Esophagus muscularis mucosa (tissue), 4 donors: ENCODE results near the gene BOK. TPM values are rescaled to one million over a fixed set of nuclear protein-coding genes. Genes with fewer than 3 reads are reported as not detected.

Source experiments
- DNase-seq: peaks from one replicate; pipeline ENCODE4 v3.0.0-alpha.2; 2017; ENCODE audit errors: extremely low spot score
- H3K27ac ChIP-seq, 4 donors: fragments of 200-600 bp; sonication (generic); replicated peaks in 1 of 4; 1 replicate in 3 of 4; 2 replicates in 1 of 4; pipeline ENCODE4 v1.5.1; 2016 to 2019; ENCODE audit warnings: mild to moderate bottlenecking in 1 of 4
- H3K27me3 ChIP-seq, 4 donors: fragments of 200-600 bp; sonication (generic); one replicate each; pipeline versions ENCODE4 v1.5.1 to v1.6.0; 2016 to 2019
- H3K36me3 ChIP-seq, 4 donors: fragments of 200-600 bp; sonication (generic); one replicate each; pipeline ENCODE4 v1.5.1; 2016 to 2019
- H3K4me1 ChIP-seq, 4 donors: fragments of 200-600 bp; sonication (generic); one replicate each; pipeline ENCODE4 v1.5.1; 2016 to 2019
- H3K4me3 ChIP-seq, 4 donors: fragments of 200-600 bp; sonication (generic); 1 replicate in 2 of 4; 2 replicates in 2 of 4; pipeline ENCODE4 v1.5.1; 2016 to 2019; ENCODE audit warnings: mild to moderate bottlenecking in 4 of 4, moderate library complexity in 1 of 4
- H3K9me3 ChIP-seq, 4 donors: fragments of 200-600 bp; sonication (generic); 1 replicate in 3 of 4; 2 replicates in 1 of 4; pipeline ENCODE4 v1.5.1; 2016 to 2019
- CTCF ChIP-seq, 3 experiments: fragments of 200-600 bp in 2 of 3; fragments of 450-650 bp in 1 of 3; sonication (generic) in 2 of 3; IDR thresholded peaks; one replicate each; pipeline ENCODE4 v1.5.1; 2017 to 2019; ENCODE audit warnings: antibody characterized with exemption in 3 of 3, mild to moderate bottlenecking in 2 of 3, moderate library complexity in 1 of 3
- EP300 ChIP-seq: sonication (generic); formaldehyde crosslinking; IDR thresholded peaks from one replicate; pipeline ENCODE4 v1.6.1; 2017; ENCODE audit warnings: antibody characterized with exemption
- POLR2A ChIP-seq: fragments of 450-650 bp; IDR thresholded peaks from one replicate; pipeline ENCODE4 v1.6.1; 2017; ENCODE audit warnings: antibody characterized with exemption, moderate library complexity, mild to moderate bottlenecking, low read depth
- POLR2AphosphoS5 ChIP-seq, 2 donors: sonication (generic); formaldehyde crosslinking; IDR thresholded peaks; one replicate each; pipeline ENCODE4 v1.6.1; 2017; ENCODE audit warnings: antibody characterized with exemption in 2 of 2
- WGBS: methylation state at CpG from one replicate; pipeline ENCODE4 v1.1.5; 2018; 5-methylcytosine and 5-hydroxymethylcytosine counted together
- intact Hi-C: fragments of 100-400 bp; cut with DNase I; formaldehyde crosslinking; loops from one replicate; pipeline ENCODE4 v1.15.1; 2023
- total RNA-seq, 4 donors: library from RNA; depleted of rRNA; stranded (reverse); fragments of >200 nt; gene quantifications; one replicate each; pipeline versions ENCODE4 v1.1.0 to v1.2.1, GENCODE V29; 2016

Gene BOK
- total RNA-seq, 4 donors from 2014 or later: 55.8 to 118 (median 73.7) TPM

- intact Hi-C loops: no loop called here
- no peaks in the 10 kb centered on the region for H3K9me3 ChIP-seq
- no peak for DNase-seq
- WGBS: 76% methylated on average over 7 of the region's 13 CpGs
- H3K27ac ChIP-seq: no peak overlapping the region
- H3K27me3 ChIP-seq: peaks cover 0 to 17% (median 0%) of the 10 kb centered on the region in 4 donors
- peaks cover 41 to 84% (median 74%) of the 10 kb centered on the region in 4 donors for H3K4me1 ChIP-seq
- peaks cover 0 to 18% (median 12%) of the 10 kb centered on the region in 4 donors for H3K36me3 ChIP-seq
- no peak overlapping the region for H3K4me3 ChIP-seq
- no peak for TF ChIP-seq CTCF (IDR thresholded peaks at IDR 0.05)
- no peak for TF ChIP-seq POLR2AphosphoS5 (IDR thresholded peaks at IDR 0.05)
- no peak for TF ChIP-seq EP300
- TF ChIP-seq POLR2A: no peak
These were observed 4.5 kb downstream of the BOK start for GRCh38 chr2:241563031-241563507.

- Histone ChIP-seq H3K27ac (peak overlapping the region in 1 of 4 donors; percentile 58), H3K4me1 (peaks cover 37 to 83% (median 74%) of the 10 kb centered on the region in 4 donors)
- DNase-seq: no peak
These were observed 5.0 kb downstream of the BOK start for GRCh38 chr2:241563571-241563980.

GRCh38 chr2:241563981-241564595, 5.5 kb downstream of the BOK start:
- Histone ChIP-seq H3K4me1 (peaks cover 37 to 85% (median 76%) of the 10 kb centered on the region in 4 donors), H3K36me3 (peaks cover 0 to 18% (median 14%) of the 10 kb centered on the region in 4 donors), H3K27me3 (peaks cover 0 to 10% (median 0%) of the 10 kb centered on the region in 4 donors), H3K4me3 (no peak overlapping the region), H3K27ac (peak overlapping the region in 1 of 4 donors; percentile 58), H3K9me3 (no peaks in the 10 kb centered on the region)
- WGBS: 82% methylated on average over 7 of the region's 23 CpGs
- intact Hi-C loops: no loop called here
- DNase-seq: no peak
- TF ChIP-seq POLR2A (no peak), EP300 (no peak), CTCF (IDR thresholded peaks at IDR 0.05) (no peak), POLR2AphosphoS5 (IDR thresholded peaks at IDR 0.05) (no peak)

More at GRCh38 chr2:241563571-241563980, 5.0 kb downstream of the BOK start:
- intact Hi-C loops: no loop called here
- WGBS: no CpG with 5 or more reads among the region's 10 CpGs
- H3K27me3 ChIP-seq: peaks cover 0 to 13% (median 0%) of the 10 kb centered on the region in 4 donors
- H3K4me3 ChIP-seq: no peak overlapping the region
- no peaks in the 10 kb centered on the region for H3K9me3 ChIP-seq
- H3K36me3 ChIP-seq: peaks cover 0 to 18% (median 12%) of the 10 kb centered on the region in 4 donors
- TF ChIP-seq CTCF (IDR thresholded peaks at IDR 0.05) (no peak), EP300 (no peak), POLR2A (no peak), POLR2AphosphoS5 (IDR thresholded peaks at IDR 0.05) (no peak)

- no peak for TF ChIP-seq CTCF (IDR thresholded peaks at IDR 0.05)
- TF ChIP-seq POLR2A: no peak
- no peak for TF ChIP-seq EP300
- no peak for TF ChIP-seq POLR2AphosphoS5 (IDR thresholded peaks at IDR 0.05)
- Histone ChIP-seq H3K4me1 (peaks cover 33 to 83% (median 73%) of the 10 kb centered on the region in 4 donors), H3K36me3 (peaks cover 0 to 18% (median 14%) of the 10 kb centered on the region in 4 donors), H3K27ac (peak overlapping the region in 1 of 4 donors; percentile 58), H3K4me3 (no peak overlapping the region), H3K9me3 (no peaks in the 10 kb centered on the region), H3K27me3 (peaks cover 0 to 4% (median 0%) of the 10 kb centered on the region in 4 donors)
- no peak for DNase-seq
- intact Hi-C loops: no loop called here
- 83% methylated on average over 27 of the region's 36 CpGs for WGBS
These were observed 6.3 kb downstream of the BOK start for GRCh38 chr2:241564596-241565410.
